HEK293T (cell line): Measurements from ENCODE around the gene SLC25A27.

ENCODE experiments used
- ARNT ChIP-seq: fragments of 450-650 bp; IDR thresholded peaks from 2 replicates; pipeline ENCODE4 v1.6.1; 2017; ENCODE audit warnings: mild to moderate bottlenecking
- BHLHE40 ChIP-seq: fragments of 450-650 bp; IDR thresholded peaks from 2 replicates; pipeline ENCODE4 v1.6.1; 2016; ENCODE audit warnings: mild to moderate bottlenecking, moderate library complexity, borderline replicate concordance
- ELF4 ChIP-seq: fragments of 450-650 bp; IDR thresholded peaks from 2 replicates; pipeline ENCODE4 v1.6.1; 2017; ENCODE audit warnings: antibody characterized with exemption
- FOXK2 ChIP-seq: fragments of 450-650 bp; IDR thresholded peaks from 2 replicates; pipeline ENCODE4 v1.6.1; 2016; ENCODE audit warnings: mild to moderate bottlenecking
- FOXM1 ChIP-seq: fragments of 450-650 bp; IDR thresholded peaks from 2 replicates; pipeline ENCODE4 v1.6.1; 2017; ENCODE audit warnings: mild to moderate bottlenecking, borderline replicate concordance
- SP1 ChIP-seq: fragments of 450-650 bp; IDR thresholded peaks from 2 replicates; pipeline ENCODE4 v1.6.1; 2017
- SUZ12 ChIP-seq: fragments of 450-650 bp; IDR thresholded peaks from 2 replicates; pipeline ENCODE4 v1.6.1; 2016; ENCODE audit warnings: mild to moderate bottlenecking
- TARDBP ChIP-seq: fragments of 450-650 bp; IDR thresholded peaks from 2 replicates; pipeline ENCODE4 v1.6.1; 2016
- TF ChIP-seq, protein P1 (sequence below): fragments of 450-650 bp; IDR thresholded peaks from 2 replicates; pipeline ENCODE4 v1.6.1; 2016

DNA sequence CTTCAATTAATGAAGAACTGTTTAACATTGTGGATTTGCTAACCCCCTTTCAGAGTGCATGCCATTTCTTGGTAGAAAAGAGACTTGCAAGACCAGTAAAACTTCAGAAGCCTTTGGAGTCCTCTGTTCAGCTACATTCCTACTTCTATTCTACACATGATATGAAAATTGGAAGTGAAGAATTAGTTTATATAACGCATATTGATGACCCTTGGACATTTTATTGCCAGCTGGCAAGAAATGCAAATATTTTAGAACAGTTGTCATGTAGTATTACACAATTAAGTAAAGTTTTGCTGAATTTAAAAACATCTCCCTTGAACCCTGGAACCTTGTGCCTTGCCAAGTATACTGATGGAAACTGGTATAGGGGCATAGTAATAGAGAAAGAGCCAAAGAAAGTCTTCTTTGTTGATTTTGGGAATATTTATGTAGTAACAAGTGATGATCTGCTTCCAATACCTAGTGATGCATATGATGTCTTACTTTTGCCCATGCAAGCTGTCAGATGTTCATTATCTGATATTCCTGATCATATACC is 38.2 kb downstream of the SLC25A27 start:
- TF ChIP-seq TARDBP (no peak), ARNT (no peak), SP1 (no peak), BHLHE40 (no peak), ELF4 (no peak), FOXM1 (no peak), SUZ12 (no peak), FOXK2 (no peak)
- TF ChIP-seq, protein P1, sequence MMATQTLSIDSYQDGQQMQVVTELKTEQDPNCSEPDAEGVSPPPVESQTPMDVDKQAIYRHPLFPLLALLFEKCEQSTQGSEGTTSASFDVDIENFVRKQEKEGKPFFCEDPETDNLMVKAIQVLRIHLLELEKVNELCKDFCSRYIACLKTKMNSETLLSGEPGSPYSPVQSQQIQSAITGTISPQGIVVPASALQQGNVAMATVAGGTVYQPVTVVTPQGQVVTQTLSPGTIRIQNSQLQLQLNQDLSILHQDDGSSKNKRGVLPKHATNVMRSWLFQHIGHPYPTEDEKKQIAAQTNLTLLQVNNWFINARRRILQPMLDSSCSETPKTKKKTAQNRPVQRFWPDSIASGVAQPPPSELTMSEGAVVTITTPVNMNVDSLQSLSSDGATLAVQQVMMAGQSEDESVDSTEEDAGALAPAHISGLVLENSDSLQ: no peak
